ENCODE measurements around the gene ARL6.

Gene ARL6

GRCh38 chr3:97841304-97841703 lies 76.7 kb downstream of the ARL6 start:
- H3K9me3 ChIP-seq (replicated peaks; ENCODE audit: low read length) = no peaks in the 10 kb centered on the region
- H3K4me3 ChIP-seq (ENCODE audit: low read length) = no peak overlapping the region
- no peak overlapping the region for H3K4me2 ChIP-seq (ENCODE audit: low read length)
- no peak overlapping the region for H3K9ac ChIP-seq (ENCODE audit: low read depth, low read length)
- H3K36me3 ChIP-seq (ENCODE audit: insufficient read depth, low read length) = no peaks in the 10 kb centered on the region
- no peaks in the 10 kb centered on the region for H3K27me3 ChIP-seq (ENCODE audit: control insufficient read depth, insufficient read depth, low read length)
- H3K4me1 ChIP-seq (ENCODE audit: control insufficient read depth, insufficient read depth, low read length) = no peaks in the 10 kb centered on the region

- H3K9me3 ChIP-seq (replicated peaks; ENCODE audit: low read length) = no peaks in the 10 kb centered on the region
- no peaks in the 10 kb centered on the region for H3K27me3 ChIP-seq (ENCODE audit: control insufficient read depth, insufficient read depth, low read length)
- H3K4me2 ChIP-seq (ENCODE audit: low read length) = no peak overlapping the region
- H3K36me3 ChIP-seq (ENCODE audit: insufficient read depth, low read length) = no peaks in the 10 kb centered on the region
- H3K9ac ChIP-seq (ENCODE audit: low read depth, low read length) = no peak overlapping the region
- H3K4me3 ChIP-seq (ENCODE audit: low read length) = no peak overlapping the region
- no peaks in the 10 kb centered on the region for H3K4me1 ChIP-seq (ENCODE audit: control insufficient read depth, insufficient read depth, low read length)
These were observed 77.4 kb downstream of the ARL6 start for GRCh38 chr3:97841956-97842355.

GRCh38 chr3:97848779-97849178 lies 84.2 kb downstream of the ARL6 start:
- no peak overlapping the region for H3K4me2 ChIP-seq (ENCODE audit: low read length)
- H3K27me3 ChIP-seq (ENCODE audit: control insufficient read depth, insufficient read depth, low read length) = no peaks in the 10 kb centered on the region
- H3K9ac ChIP-seq (ENCODE audit: low read depth, low read length) = no peak overlapping the region
- H3K36me3 ChIP-seq (ENCODE audit: insufficient read depth, low read length) = no peaks in the 10 kb centered on the region
- H3K4me3 ChIP-seq (ENCODE audit: low read length) = no peak overlapping the region
- H3K9me3 ChIP-seq (replicated peaks; ENCODE audit: low read length) = no peaks in the 10 kb centered on the region
- H3K4me1 ChIP-seq (ENCODE audit: control insufficient read depth, insufficient read depth, low read length) = no peaks in the 10 kb centered on the region
